K562 (cell line): ENCODE data around the gene BARX2. TPM values are rescaled to one million over a fixed set of nuclear protein-coding genes. Genes with fewer than 3 reads are reported as not detected.

ENCODE experiments used
- ATAC-seq: fragments of 200-7000 bp; cut with Tn5 transposase; 3 replicates; pipeline ENCODE4 v1.9.1; 2020; ENCODE audit warnings: moderate library complexity
- BruUV-seq: library from RNA; stranded (reverse); fragments of 400-500 nt; replicated peaks from 2 replicates; lab custom pipeline; 2021; lab: Mats Ljungman, UMichigan
- CTCF ChIA-PET: fragments of 300-600 bp; formaldehyde crosslinking; extraction: SDS; loops from one replicate; lab custom pipeline; 2021; ENCODE audit warnings: low intra/inter-chr PET ratio; lab: Yijun Ruan, JAX
- POLR2A ChIA-PET: fragments of 300-600, 350-650 bp; sonication (Branson Sonifier 250); formaldehyde crosslinking; extraction: SDS; loops from one replicate; lab custom pipeline; 2021; ENCODE audit warnings: antibody characterized with exemption, inconsistent platforms; lab: Yijun Ruan, JAX
- DNase-seq, 4 experiments: peaks; one replicate each; pipeline versions ENCODE4 v3.0.0 to v3.0.0-alpha.2; 2011 to 2018; ENCODE audit warnings: low spot score in 3 of 4, mixed read lengths in 3 of 4; ENCODE audit errors: extremely low read depth in 1 of 4
- FAIRE-seq: peaks from 2 replicates; lab custom pipeline; 2011; peaks lifted over from hg19 to GRCh38; lab: Jason Lieb, UNC
- H2AFZ ChIP-seq: 2 replicates; pipeline ENCODE4 v1.6.0; 2011; ENCODE audit warnings: low read depth, low read length, control low read depth, inconsistent platforms
- H3K27ac ChIP-seq: fragments of 200-600 bp; 3 replicates; pipeline ENCODE4 v1.8.0; 2011; ENCODE audit warnings: low read depth, mild to moderate bottlenecking, control low read depth, inconsistent platforms, low read length, moderate library complexity, mixed read lengths; ENCODE audit errors: extremely low read depth
- H3K27me3 ChIP-seq, 2 experiments: fragments of 300-600 bp in 1 of 2; 2 replicates in 1 of 2; 3 replicates in 1 of 2; pipeline versions ENCODE4 v1.6.0 to v1.8.0; 2011; ENCODE audit warnings: inconsistent platforms in 2 of 2, low read length in 2 of 2, mild to moderate bottlenecking in 1 of 2, mixed read lengths in 1 of 2, moderate library complexity in 1 of 2; ENCODE audit not compliant: control insufficient read depth in 2 of 2, insufficient read depth in 2 of 2
- H3K36me3 ChIP-seq: fragments of 300-600 bp; 3 replicates; pipeline ENCODE4 v1.8.0; 2011; ENCODE audit warnings: mild to moderate bottlenecking, low read length, inconsistent platforms; ENCODE audit not compliant: control insufficient read depth, insufficient read depth
- H3K4me1 ChIP-seq, 2 experiments: fragments of 200-600 bp in 1 of 2; replicated peaks in 1 of 2; 2 replicates in 1 of 2; 3 replicates in 1 of 2; pipeline versions ENCODE4 v1.5.1 to v1.8.0; 2011; ENCODE audit warnings: inconsistent platforms in 2 of 2, low read length in 2 of 2, mild to moderate bottlenecking in 1 of 2, mixed read lengths in 1 of 2, moderate library complexity in 1 of 2; ENCODE audit not compliant: control insufficient read depth in 2 of 2, insufficient read depth in 2 of 2
- H3K4me2 ChIP-seq: 2 replicates; pipeline ENCODE4 v1.6.1; 2011; ENCODE audit warnings: low read length, control low read depth, inconsistent platforms, mixed read lengths; ENCODE audit not compliant: insufficient read depth
- H3K4me3 ChIP-seq: fragments of 200-600 bp; sonication (generic), shearing (Covaris generic); 2 replicates; pipeline ENCODE4 v1.5.1; 2016; ENCODE audit warnings: control low read depth, inconsistent platforms
- H3K79me2 ChIP-seq: fragments of 200-600 bp; 3 replicates; pipeline ENCODE4 v1.8.0; 2011; ENCODE audit warnings: low read length, inconsistent platforms; ENCODE audit not compliant: control insufficient read depth, insufficient read depth
- H3K9ac ChIP-seq, 2 experiments: 2 replicates each; pipeline versions ENCODE4 v1.6.0 to v1.6.1; 2011; ENCODE audit warnings: low read depth in 2 of 2, low read length in 2 of 2, control low read depth in 1 of 2, inconsistent platforms in 1 of 2, mild to moderate bottlenecking in 1 of 2, mixed read lengths in 1 of 2; ENCODE audit not compliant: insufficient read depth in 1 of 2
- H3K9me1 ChIP-seq: one replicate; pipeline ENCODE4 v1.6.0; 2011; ENCODE audit warnings: inconsistent platforms, mild to moderate bottlenecking, low read length, moderate library complexity; ENCODE audit not compliant: control insufficient read depth, insufficient read depth
- H3K9me3 ChIP-seq: replicated peaks from 2 replicates; pipeline ENCODE4 v1.5.1; 2011; ENCODE audit warnings: low read depth, low read length, inconsistent platforms; ENCODE audit not compliant: control insufficient read depth, insufficient read depth
- H4K20me1 ChIP-seq: replicated peaks from 2 replicates; pipeline ENCODE4 v1.6.1; 2011; ENCODE audit warnings: low read length, inconsistent platforms, mixed read lengths; ENCODE audit not compliant: control insufficient read depth, insufficient read depth
- CHCHD3 ChIP-seq: fragments of 250-450 bp; sonication (Bioruptor Pico); IDR thresholded peaks from 2 replicates; pipeline ENCODE4 v2.1.2; 2022; ENCODE audit warnings: mild to moderate bottlenecking
- CREB1 ChIP-seq, 2 experiments: sonication (generic) in 1 of 2; formaldehyde crosslinking in 1 of 2; IDR thresholded peaks; 2 replicates each; pipeline versions ENCODE4 v1.6.1 to v1.8.0; 2012 to 2022; ENCODE audit warnings: inconsistent platforms in 1 of 2, mild to moderate bottlenecking in 1 of 2, missing genetic modification reagents in 1 of 2, moderate library complexity in 1 of 2
- CREB5 ChIP-seq: fragments of 250-450 bp; sonication (Bioruptor Pico); IDR thresholded peaks from 2 replicates; pipeline ENCODE4 v1.5.0; 2020; ENCODE audit warnings: mild to moderate bottlenecking
- ELF2 ChIP-seq: fragments of 250-450 bp; sonication (Bioruptor Pico); IDR thresholded peaks from 2 replicates; pipeline ENCODE4 v1.5.0; 2021; ENCODE audit warnings: mild to moderate bottlenecking
- ELK3 ChIP-seq: fragments of 450-650 bp; formaldehyde crosslinking; IDR thresholded peaks from 2 replicates; pipeline ENCODE4 v1.4.0; 2020; ENCODE audit warnings: mild to moderate bottlenecking
- GATAD2B ChIP-seq: fragments of 450-650 bp; IDR thresholded peaks from 2 replicates; pipeline ENCODE4 v1.6.1; 2017; ENCODE audit warnings: mild to moderate bottlenecking, borderline replicate concordance
- HDAC3 ChIP-seq: fragments of 450-650 bp; IDR thresholded peaks from 2 replicates; pipeline ENCODE4 v1.6.1; 2018; ENCODE audit warnings: borderline replicate concordance, mild to moderate bottlenecking, moderate library complexity; ENCODE audit not compliant: partially characterized antibody
- HNRNPUL1 ChIP-seq: fragments of 200-400 bp; formaldehyde crosslinking; IDR thresholded peaks from 2 replicates; pipeline ENCODE4 v1.6.1; 2017; ENCODE audit warnings: low read length
- MYNN ChIP-seq, 2 experiments: sonication (generic); formaldehyde crosslinking in 1 of 2; IDR thresholded peaks; 2 replicates each; pipeline versions ENCODE4 v1.5.0 to v1.6.1; 2016 to 2020; ENCODE audit warnings: antibody characterized with exemption in 1 of 2, missing genetic modification reagents in 1 of 2
- SRSF1 ChIP-seq: fragments of 200-400 bp; formaldehyde crosslinking; IDR thresholded peaks from 2 replicates; pipeline ENCODE4 v1.6.1; 2017; ENCODE audit warnings: mild to moderate bottlenecking, low read depth, low read length, moderate library complexity
- TRIM24 ChIP-seq, 2 experiments: fragments of 450-650 bp; IDR thresholded peaks; 2 replicates each; pipeline ENCODE4 v1.6.1; 2016
- ZNF79 ChIP-seq: fragments of 250-450 bp; sonication (Bioruptor Pico); IDR thresholded peaks from 2 replicates; pipeline ENCODE4 v1.4.0; 2020; ENCODE audit warnings: low read depth, mild to moderate bottlenecking, moderate library complexity
- WGBS: fragments of 100-300 bp; shearing (Covaris generic); methylation state at CpG from one replicate; pipeline ENCODE4 v1.1.6; 2016; ENCODE audit warnings: low coverage, mixed read lengths; ENCODE audit not compliant: insufficient coverage; ENCODE audit errors: missing lambda C conversion rate; 5-methylcytosine and 5-hydroxymethylcytosine counted together
- in situ Hi-C: fragments of 300-500 bp; cut with MboI; formaldehyde crosslinking; loops from 4 replicates; pipeline ENCODE4 v1.15.0; 2018; ENCODE audit warnings: inconsistent platforms, mixed read lengths
- intact Hi-C: fragments of 100-400 bp; cut with micrococcal nuclease; formaldehyde crosslinking; loops from 2 replicates; pipeline ENCODE4 v1.14.2; 2022
- polyA plus RNA-seq, 8 experiments: library from polyadenylated mRNA; depleted of rRNA in 4 of 8; stranded (reverse) in 5 of 8; unstranded in 3 of 8; fragments of >200 nt; fragmentation: Nextera tagmentation in 2 of 8; fragmentation: Illumina TruSeq in 1 of 8; extraction: Ambion mirVana in 2 of 8; extraction: Trizol in 1 of 8; gene quantifications; 2 replicates each; pipeline versions ENCODE4 v1.2.1 to v1.2.3, GENCODE V29; 2011 to 2014; ENCODE audit warnings: inconsistent platforms in 1 of 8, missing spikeins in 1 of 8
- total RNA-seq, 7 experiments: library from RNA; depleted of rRNA in 6 of 7; stranded (reverse); fragments of >200 nt in 6 of 7; fragmentation: Illumina TruSeq in 2 of 7; extraction: Trizol in 2 of 7; gene quantifications; 2 replicates each; pipeline versions ENCODE4 v1.2.1 to v1.2.3, GENCODE V29; 2011 to 2021; ENCODE audit warnings: low replicate concordance in 1 of 7
- TF ChIP-seq, protein P1 (sequence below): fragments of 250-450 bp; sonication (Bioruptor Pico); IDR thresholded peaks from 2 replicates; pipeline ENCODE4 v1.8.0; 2021; ENCODE audit warnings: borderline replicate concordance, mild to moderate bottlenecking, moderate library complexity; ENCODE audit not compliant: poor library complexity, severe bottlenecking
- TF ChIP-seq, protein P2 (sequence below): sonication (generic); formaldehyde crosslinking; IDR thresholded peaks from 2 replicates; pipeline ENCODE4 v1.8.0; 2022; ENCODE audit warnings: mild to moderate bottlenecking, missing genetic modification reagents
- TF ChIP-seq, protein P3 (sequence below): sonication (generic); formaldehyde crosslinking; IDR thresholded peaks from 2 replicates; pipeline ENCODE4 v1.8.1; 2023; ENCODE audit warnings: mild to moderate bottlenecking, missing genetic modification reagents

Gene BARX2
- total and polyA plus RNA-seq, 9 of the 15 experiments (the other 6 are each of a cell fraction or from before 2014, with no cell fraction given), result not detected

GRCh38 chr11:129380413-129380812 is 4.8 kb downstream of the BARX2 start:
- no peaks in the 10 kb centered on the region for H3K79me2 ChIP-seq
- no peak overlapping the region for H3K4me2 ChIP-seq
- ATAC-seq, result no peak
- no peak for TF ChIP-seq GATAD2B
- TF ChIP-seq, protein P1, sequence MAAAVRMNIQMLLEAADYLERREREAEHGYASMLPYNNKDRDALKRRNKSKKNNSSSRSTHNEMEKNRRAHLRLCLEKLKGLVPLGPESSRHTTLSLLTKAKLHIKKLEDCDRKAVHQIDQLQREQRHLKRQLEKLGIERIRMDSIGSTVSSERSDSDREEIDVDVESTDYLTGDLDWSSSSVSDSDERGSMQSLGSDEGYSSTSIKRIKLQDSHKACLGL (CRISPR knock-in tag), result no peak
- no peak for TF ChIP-seq CREB1 (IDR thresholded peaks at IDR 0.05)
- no peak for TF ChIP-seq CREB1 (CRISPR knock-in tag; IDR thresholded peaks at IDR 0.05)
- TF ChIP-seq, protein P2, sequence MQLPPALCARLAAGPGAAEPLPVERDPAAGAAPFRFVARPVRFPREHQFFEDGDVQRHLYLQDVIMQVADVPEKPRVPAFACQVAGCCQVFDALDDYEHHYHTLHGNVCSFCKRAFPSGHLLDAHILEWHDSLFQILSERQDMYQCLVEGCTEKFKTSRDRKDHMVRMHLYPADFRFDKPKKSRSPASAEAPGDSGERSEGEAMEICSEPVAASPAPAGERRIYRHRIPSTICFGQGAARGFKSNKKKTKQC (CRISPR knock-in tag), result no peak
- no peak for TF ChIP-seq MYNN (IDR thresholded peaks at IDR 0.05)
- TF ChIP-seq MYNN (CRISPR knock-in tag; IDR thresholded peaks at IDR 0.05), result no peak
- TF ChIP-seq, protein P3, sequence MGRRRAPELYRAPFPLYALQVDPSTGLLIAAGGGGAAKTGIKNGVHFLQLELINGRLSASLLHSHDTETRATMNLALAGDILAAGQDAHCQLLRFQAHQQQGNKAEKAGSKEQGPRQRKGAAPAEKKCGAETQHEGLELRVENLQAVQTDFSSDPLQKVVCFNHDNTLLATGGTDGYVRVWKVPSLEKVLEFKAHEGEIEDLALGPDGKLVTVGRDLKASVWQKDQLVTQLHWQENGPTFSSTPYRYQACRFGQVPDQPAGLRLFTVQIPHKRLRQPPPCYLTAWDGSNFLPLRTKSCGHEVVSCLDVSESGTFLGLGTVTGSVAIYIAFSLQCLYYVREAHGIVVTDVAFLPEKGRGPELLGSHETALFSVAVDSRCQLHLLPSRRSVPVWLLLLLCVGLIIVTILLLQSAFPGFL (CRISPR knock-in tag), result no peak
- no peak for TF ChIP-seq CREB5 (CRISPR knock-in tag)
- no peak for TF ChIP-seq TRIM24 (IDR thresholded peaks at IDR 0.05)
- no peak for TF ChIP-seq HNRNPUL1
- no peak for TF ChIP-seq ELK3 (CRISPR knock-in tag)
- TF ChIP-seq SRSF1, result no peak
- no peak for TF ChIP-seq CHCHD3 (CRISPR knock-in tag)
- TF ChIP-seq ZNF79, result no peak
- no peak for TF ChIP-seq ELF2 (CRISPR knock-in tag)
- no peak for TF ChIP-seq HDAC3
- TF ChIP-seq, all 486 proteins: peak for 0
- Histone ChIP-seq H3K4me3 (no peak overlapping the region), H3K27ac (no peak overlapping the region), H3K36me3 (no peaks in the 10 kb centered on the region), H2AFZ (no peak overlapping the region), H4K20me1 (no peaks in the 10 kb centered on the region), H3K9me3 (no peaks in the 10 kb centered on the region), H3K27me3 (peaks cover 3 to 16% of the 10 kb centered on the region in 2 experiments; a peak in 2 of 5 replicates), H3K4me1 (no peaks in the 10 kb centered on the region), H3K9ac (no peak overlapping the region), H3K9me1 (no peaks in the 10 kb centered on the region)
- intact Hi-C loops, result no loop called here
- WGBS, result 2% methylated on average over 2 of the region's 2 CpGs
- in situ Hi-C loops, result no loop called here
- no peak for FAIRE-seq
- CTCF ChIA-PET, result no interaction called here
- POLR2A ChIA-PET, result no interaction called here
- no peak for DNase-seq
- BruUV-seq, result no TSS peak
